Tibial nerve (tissue), 4 donors: ENCODE results near the gene KIDINS220. TPM values are rescaled to one million over a fixed set of nuclear protein-coding genes. Genes with fewer than 3 reads are reported as not detected.

ENCODE experiments used
- DNase-seq, 2 donors: peaks; one replicate each; pipeline ENCODE4 v3.0.0-alpha.2; 2019; ENCODE audit warnings: low spot score in 2 of 2
- H3K27ac ChIP-seq, 4 donors: fragments of 200-600 bp; sonication (generic) in 3 of 4; one replicate each; pipeline ENCODE4 v1.5.1; 2017 to 2019; ENCODE audit warnings: mild to moderate bottlenecking in 1 of 4
- H3K27me3 ChIP-seq, 2 donors: fragments of 200-600 bp; sonication (generic) in 1 of 2; one replicate each; pipeline versions ENCODE4 v1.5.1 to v1.6.0; 2017 to 2019
- H3K36me3 ChIP-seq, 3 donors: fragments of 200-600 bp; sonication (generic); one replicate each; pipeline ENCODE4 v1.5.1; 2018 to 2019
- H3K4me1 ChIP-seq, 4 donors: fragments of 200-600 bp; sonication (generic) in 3 of 4; one replicate each; pipeline ENCODE4 v1.5.1; 2017 to 2019
- H3K4me3 ChIP-seq, 4 donors: fragments of 200-600 bp; sonication (generic) in 3 of 4; one replicate each; pipeline ENCODE4 v1.5.1; 2017 to 2019; ENCODE audit warnings: mild to moderate bottlenecking in 1 of 4, moderate library complexity in 1 of 4
- H3K9me3 ChIP-seq, 4 donors: fragments of 200-600 bp; sonication (generic) in 3 of 4; one replicate each; pipeline ENCODE4 v1.5.1; 2017 to 2019
- EP300 ChIP-seq, 2 donors: sonication (generic); formaldehyde crosslinking; IDR thresholded peaks; one replicate each; pipeline ENCODE4 v1.6.1; 2017; ENCODE audit warnings: antibody characterized with exemption in 2 of 2, mild to moderate bottlenecking in 1 of 2
- POLR2A ChIP-seq, 2 donors: fragments of 450-650 bp; IDR thresholded peaks; one replicate each; pipeline ENCODE4 v1.6.1; 2017; ENCODE audit warnings: antibody characterized with exemption in 2 of 2, mild to moderate bottlenecking in 2 of 2, moderate library complexity in 2 of 2
- WGBS, 2 donors: methylation state at CpG; one replicate each; pipeline ENCODE4 v1.1.5; 2018; 5-methylcytosine and 5-hydroxymethylcytosine counted together
- total RNA-seq, 4 donors: library from RNA; depleted of rRNA; stranded (reverse); fragments of >200 nt; gene quantifications; one replicate each; pipeline ENCODE4 v1.1.0, GENCODE V29; 2016
- TF ChIP-seq, protein P1 (sequence below), 5 experiments: fragments of 200-600 bp in 3 of 5; fragments of 450-650 bp in 2 of 5; sonication (generic) in 3 of 5; IDR thresholded peaks; one replicate each; pipeline ENCODE4 v1.5.1; 2016 to 2019; ENCODE audit warnings: antibody characterized with exemption in 5 of 5, mild to moderate bottlenecking in 3 of 5, moderate library complexity in 2 of 5

KIDINS220 gene
- total RNA-seq, 4 donors from 2014 or later = 80.1 to 131 (median 109) TPM

GRCh38 chr2:8837795-8838140, 355 bp upstream of the KIDINS220 start:
- TF ChIP-seq POLR2A (IDR thresholded peaks at IDR 0.05) (no peak), EP300 (IDR thresholded peaks at IDR 0.05) (no peak)
- TF ChIP-seq, protein P1, sequence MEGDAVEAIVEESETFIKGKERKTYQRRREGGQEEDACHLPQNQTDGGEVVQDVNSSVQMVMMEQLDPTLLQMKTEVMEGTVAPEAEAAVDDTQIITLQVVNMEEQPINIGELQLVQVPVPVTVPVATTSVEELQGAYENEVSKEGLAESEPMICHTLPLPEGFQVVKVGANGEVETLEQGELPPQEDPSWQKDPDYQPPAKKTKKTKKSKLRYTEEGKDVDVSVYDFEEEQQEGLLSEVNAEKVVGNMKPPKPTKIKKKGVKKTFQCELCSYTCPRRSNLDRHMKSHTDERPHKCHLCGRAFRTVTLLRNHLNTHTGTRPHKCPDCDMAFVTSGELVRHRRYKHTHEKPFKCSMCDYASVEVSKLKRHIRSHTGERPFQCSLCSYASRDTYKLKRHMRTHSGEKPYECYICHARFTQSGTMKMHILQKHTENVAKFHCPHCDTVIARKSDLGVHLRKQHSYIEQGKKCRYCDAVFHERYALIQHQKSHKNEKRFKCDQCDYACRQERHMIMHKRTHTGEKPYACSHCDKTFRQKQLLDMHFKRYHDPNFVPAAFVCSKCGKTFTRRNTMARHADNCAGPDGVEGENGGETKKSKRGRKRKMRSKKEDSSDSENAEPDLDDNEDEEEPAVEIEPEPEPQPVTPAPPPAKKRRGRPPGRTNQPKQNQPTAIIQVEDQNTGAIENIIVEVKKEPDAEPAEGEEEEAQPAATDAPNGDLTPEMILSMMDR (IDR thresholded peaks at IDR 0.05) = no peak
- no peak for DNase-seq
- Histone ChIP-seq H3K27me3 (no peaks in the 10 kb centered on the region), H3K36me3 (no peaks in the 10 kb centered on the region), H3K27ac (peak overlapping the region in 2 of 4 donors; percentile 84 to 91), H3K9me3 (no peaks in the 10 kb centered on the region), H3K4me3 (peak overlapping the region; percentile 66 to 99 (median 98)), H3K4me1 (peaks cover 0 to 40% (median 21%) of the 10 kb centered on the region in 4 donors)
- 69 to 71% methylated on average over 11 of the region's 11 CpGs for WGBS, 2 donors

DNA sequence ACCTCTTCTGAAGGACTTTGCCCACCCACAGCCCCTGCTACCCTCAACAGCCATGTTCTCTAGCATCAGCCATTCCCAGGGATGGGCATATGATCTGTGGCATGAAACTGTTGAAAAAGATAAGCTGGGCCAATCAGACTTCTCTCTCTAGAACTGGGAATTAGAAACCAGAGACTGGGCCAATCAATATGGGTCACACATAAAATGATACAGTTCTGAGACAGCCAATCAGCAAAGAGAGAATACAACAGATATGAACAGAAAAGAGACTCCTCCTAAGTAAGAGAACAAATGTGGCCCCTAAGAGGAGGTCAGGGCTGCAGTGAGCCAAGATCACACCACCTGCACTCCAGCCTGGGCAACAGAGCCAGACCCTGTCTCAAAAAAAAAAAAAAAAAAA, 2.1 kb downstream of the KIDINS220 start:
- Histone ChIP-seq H3K4me1 (peaks cover 0 to 56% (median 21%) of the 10 kb centered on the region in 4 donors), H3K9me3 (no peaks in the 10 kb centered on the region), H3K27me3 (no peaks in the 10 kb centered on the region), H3K27ac (no peak overlapping the region), H3K4me3 (peak overlapping the region in 1 of 4 donors; percentile 98), H3K36me3 (no peaks in the 10 kb centered on the region)
- TF ChIP-seq POLR2A (IDR thresholded peaks at IDR 0.05) = no peak
- TF ChIP-seq, protein P1 (IDR thresholded peaks at IDR 0.05) = no peak
- TF ChIP-seq EP300 (IDR thresholded peaks at IDR 0.05) = no peak
- no peak for DNase-seq

- H3K27me3 ChIP-seq = no peaks in the 10 kb centered on the region
- no peaks in the 10 kb centered on the region for H3K36me3 ChIP-seq
- H3K27ac ChIP-seq = no peak overlapping the region
- 90 to 91% methylated on average over 7 of the region's 7 CpGs for WGBS, 2 donors
- no peak overlapping the region for H3K4me3 ChIP-seq
- no peaks in the 10 kb centered on the region for H3K9me3 ChIP-seq
- peaks cover 0 to 57% (median 21%) of the 10 kb centered on the region in 4 donors for H3K4me1 ChIP-seq
- no peak for DNase-seq
- TF ChIP-seq, protein P1 (IDR thresholded peaks at IDR 0.05) = no peak
- no peak for TF ChIP-seq POLR2A (IDR thresholded peaks at IDR 0.05)
- no peak for TF ChIP-seq EP300 (IDR thresholded peaks at IDR 0.05)
Measured at GRCh38 chr2:8833853-8834252, 3.6 kb downstream of the KIDINS220 start.

- H3K27me3 ChIP-seq = no peaks in the 10 kb centered on the region
- peaks cover 0 to 54% (median 18%) of the 10 kb centered on the region in 4 donors for H3K4me1 ChIP-seq
- H3K27ac ChIP-seq = no peak overlapping the region
- H3K9me3 ChIP-seq = no peaks in the 10 kb centered on the region
- peaks cover 0 to 2% (median 0%) of the 10 kb centered on the region in 3 donors for H3K36me3 ChIP-seq
- DNase-seq = no peak
- H3K4me3 ChIP-seq = no peak overlapping the region
- WGBS, 2 donors = 98% methylated on average over 2 of the region's 2 CpGs
- TF ChIP-seq POLR2A (IDR thresholded peaks at IDR 0.05) = no peak
- TF ChIP-seq EP300 (IDR thresholded peaks at IDR 0.05) = no peak
- TF ChIP-seq, protein P1 (IDR thresholded peaks at IDR 0.05) = no peak
Measured at GRCh38 chr2:8831516-8831915, 5.9 kb downstream of the KIDINS220 start.

DNA sequence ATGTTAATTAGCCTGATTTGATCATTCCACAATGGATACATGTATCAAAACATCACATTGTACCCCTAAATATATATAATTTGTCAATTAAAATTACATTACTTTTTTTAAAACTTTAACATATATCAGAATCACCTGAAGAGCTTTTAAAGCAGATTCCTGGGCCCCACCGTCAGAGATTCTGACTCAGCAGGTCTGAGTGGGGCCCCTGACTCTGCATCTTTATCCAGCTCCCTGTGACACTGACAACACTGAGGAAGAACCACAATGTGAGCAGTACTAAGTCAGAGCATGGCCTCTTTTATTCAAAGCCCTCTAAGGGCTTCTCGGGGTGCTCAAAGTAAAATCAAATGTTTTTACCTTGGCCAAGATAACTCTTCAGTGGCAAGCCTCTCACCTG, 9.7 kb downstream of the KIDINS220 start:
- WGBS, 2 donors = 83 to 90% methylated on average over 2 of the region's 2 CpGs
- Histone ChIP-seq H3K27ac (no peak overlapping the region), H3K4me1 (peaks cover 0 to 20% (median 1%) of the 10 kb centered on the region in 4 donors), H3K27me3 (no peaks in the 10 kb centered on the region), H3K36me3 (peaks cover 0 to 24% (median 0%) of the 10 kb centered on the region in 3 donors), H3K4me3 (no peak overlapping the region), H3K9me3 (no peaks in the 10 kb centered on the region)
- TF ChIP-seq, protein P1 (IDR thresholded peaks at IDR 0.05) = no peak
- TF ChIP-seq EP300 (IDR thresholded peaks at IDR 0.05) (no peak), POLR2A (IDR thresholded peaks at IDR 0.05) (no peak)
- no peak for DNase-seq
